GM23338 (cell line): ENCODE data around the gene HEYL.

Experiments used
- EZH2 ChIP-seq: fragments of 200-600 bp; sonication (generic); IDR thresholded peaks from one replicate; pipeline ENCODE4 v1.8.0; 2017; ENCODE audit warnings: antibody characterized with exemption, mild to moderate bottlenecking, low read depth; ENCODE audit not compliant: unreplicated experiment
- POLR2AphosphoS5 ChIP-seq: IDR thresholded peaks from 2 replicates; pipeline ENCODE4 v1.6.1; 2016; ENCODE audit warnings: antibody characterized with exemption, low read depth
- ZNF331 ChIP-seq: fragments of 250-450 bp; sonication (Bioruptor Pico); IDR thresholded peaks from 2 replicates; pipeline ENCODE4 v1.5.0; 2020; ENCODE audit warnings: low read depth, mild to moderate bottlenecking, moderate library complexity
- TF ChIP-seq, protein P1 (sequence below), 2 experiments: fragments of 200-600 bp in 1 of 2; sonication (generic) in 1 of 2; conservative IDR thresholded peaks; 2 replicates each; pipeline versions ENCODE4 v1.5.1 to v1.6.1; 2016 to 2017; ENCODE audit warnings: antibody characterized with exemption in 2 of 2, low read depth in 2 of 2, mild to moderate bottlenecking in 2 of 2, moderate library complexity in 1 of 2
- TF ChIP-seq, protein P2 (sequence below): IDR thresholded peaks from 2 replicates; pipeline ENCODE4 v1.6.1; 2016; ENCODE audit warnings: antibody characterized with exemption
- TF ChIP-seq, protein P3 (sequence below): IDR thresholded peaks from one replicate; pipeline ENCODE4 v1.6.1; 2018; ENCODE audit warnings: antibody characterized with exemption; ENCODE audit not compliant: unreplicated experiment

DNA sequence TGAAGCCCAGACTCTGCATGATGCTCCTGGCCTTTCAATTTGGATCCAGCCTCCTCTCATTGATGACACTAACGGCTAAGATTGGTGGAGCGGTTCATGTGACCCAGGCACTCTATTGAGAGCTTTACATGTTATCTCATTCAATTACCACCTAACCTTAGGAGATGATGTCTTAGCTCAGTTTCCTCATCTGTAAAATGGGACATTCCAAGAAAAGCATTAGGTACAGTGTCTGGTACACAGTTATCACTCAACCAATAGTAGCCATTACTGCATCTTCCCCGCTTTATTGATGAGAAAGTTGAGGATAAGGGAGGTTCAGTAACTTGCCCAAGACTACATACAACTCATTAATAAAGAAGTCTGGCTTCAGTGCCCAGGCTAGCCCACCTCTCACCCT is 17.0 kb downstream of the HEYL start:
- TF ChIP-seq, protein P1, sequence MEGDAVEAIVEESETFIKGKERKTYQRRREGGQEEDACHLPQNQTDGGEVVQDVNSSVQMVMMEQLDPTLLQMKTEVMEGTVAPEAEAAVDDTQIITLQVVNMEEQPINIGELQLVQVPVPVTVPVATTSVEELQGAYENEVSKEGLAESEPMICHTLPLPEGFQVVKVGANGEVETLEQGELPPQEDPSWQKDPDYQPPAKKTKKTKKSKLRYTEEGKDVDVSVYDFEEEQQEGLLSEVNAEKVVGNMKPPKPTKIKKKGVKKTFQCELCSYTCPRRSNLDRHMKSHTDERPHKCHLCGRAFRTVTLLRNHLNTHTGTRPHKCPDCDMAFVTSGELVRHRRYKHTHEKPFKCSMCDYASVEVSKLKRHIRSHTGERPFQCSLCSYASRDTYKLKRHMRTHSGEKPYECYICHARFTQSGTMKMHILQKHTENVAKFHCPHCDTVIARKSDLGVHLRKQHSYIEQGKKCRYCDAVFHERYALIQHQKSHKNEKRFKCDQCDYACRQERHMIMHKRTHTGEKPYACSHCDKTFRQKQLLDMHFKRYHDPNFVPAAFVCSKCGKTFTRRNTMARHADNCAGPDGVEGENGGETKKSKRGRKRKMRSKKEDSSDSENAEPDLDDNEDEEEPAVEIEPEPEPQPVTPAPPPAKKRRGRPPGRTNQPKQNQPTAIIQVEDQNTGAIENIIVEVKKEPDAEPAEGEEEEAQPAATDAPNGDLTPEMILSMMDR (conservative IDR thresholded peaks at IDR 0.05; ENCODE audit: low read depth in 2 of 2), result no peak
- TF ChIP-seq POLR2AphosphoS5, result no peak
- no peak for TF ChIP-seq ZNF331
- TF ChIP-seq, protein P2, sequence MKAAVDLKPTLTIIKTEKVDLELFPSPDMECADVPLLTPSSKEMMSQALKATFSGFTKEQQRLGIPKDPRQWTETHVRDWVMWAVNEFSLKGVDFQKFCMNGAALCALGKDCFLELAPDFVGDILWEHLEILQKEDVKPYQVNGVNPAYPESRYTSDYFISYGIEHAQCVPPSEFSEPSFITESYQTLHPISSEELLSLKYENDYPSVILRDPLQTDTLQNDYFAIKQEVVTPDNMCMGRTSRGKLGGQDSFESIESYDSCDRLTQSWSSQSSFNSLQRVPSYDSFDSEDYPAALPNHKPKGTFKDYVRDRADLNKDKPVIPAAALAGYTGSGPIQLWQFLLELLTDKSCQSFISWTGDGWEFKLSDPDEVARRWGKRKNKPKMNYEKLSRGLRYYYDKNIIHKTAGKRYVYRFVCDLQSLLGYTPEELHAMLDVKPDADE, result no peak
- TF ChIP-seq, protein P3, sequence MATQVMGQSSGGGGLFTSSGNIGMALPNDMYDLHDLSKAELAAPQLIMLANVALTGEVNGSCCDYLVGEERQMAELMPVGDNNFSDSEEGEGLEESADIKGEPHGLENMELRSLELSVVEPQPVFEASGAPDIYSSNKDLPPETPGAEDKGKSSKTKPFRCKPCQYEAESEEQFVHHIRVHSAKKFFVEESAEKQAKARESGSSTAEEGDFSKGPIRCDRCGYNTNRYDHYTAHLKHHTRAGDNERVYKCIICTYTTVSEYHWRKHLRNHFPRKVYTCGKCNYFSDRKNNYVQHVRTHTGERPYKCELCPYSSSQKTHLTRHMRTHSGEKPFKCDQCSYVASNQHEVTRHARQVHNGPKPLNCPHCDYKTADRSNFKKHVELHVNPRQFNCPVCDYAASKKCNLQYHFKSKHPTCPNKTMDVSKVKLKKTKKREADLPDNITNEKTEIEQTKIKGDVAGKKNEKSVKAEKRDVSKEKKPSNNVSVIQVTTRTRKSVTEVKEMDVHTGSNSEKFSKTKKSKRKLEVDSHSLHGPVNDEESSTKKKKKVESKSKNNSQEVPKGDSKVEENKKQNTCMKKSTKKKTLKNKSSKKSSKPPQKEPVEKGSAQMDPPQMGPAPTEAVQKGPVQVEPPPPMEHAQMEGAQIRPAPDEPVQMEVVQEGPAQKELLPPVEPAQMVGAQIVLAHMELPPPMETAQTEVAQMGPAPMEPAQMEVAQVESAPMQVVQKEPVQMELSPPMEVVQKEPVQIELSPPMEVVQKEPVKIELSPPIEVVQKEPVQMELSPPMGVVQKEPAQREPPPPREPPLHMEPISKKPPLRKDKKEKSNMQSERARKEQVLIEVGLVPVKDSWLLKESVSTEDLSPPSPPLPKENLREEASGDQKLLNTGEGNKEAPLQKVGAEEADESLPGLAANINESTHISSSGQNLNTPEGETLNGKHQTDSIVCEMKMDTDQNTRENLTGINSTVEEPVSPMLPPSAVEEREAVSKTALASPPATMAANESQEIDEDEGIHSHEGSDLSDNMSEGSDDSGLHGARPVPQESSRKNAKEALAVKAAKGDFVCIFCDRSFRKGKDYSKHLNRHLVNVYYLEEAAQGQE, result no peak
- TF ChIP-seq EZH2, result no peak
